Breast epithelium (tissue), 3 donors: Measurements from ENCODE around the gene HSP90AB1.

ENCODE experiments used
- CTCF ChIP-seq, 3 donors: fragments of 450-650 bp; IDR thresholded peaks; one replicate each; pipeline ENCODE4 v1.5.1; 2016 to 2017; ENCODE audit warnings: antibody characterized with exemption in 3 of 3, mild to moderate bottlenecking in 3 of 3, moderate library complexity in 3 of 3
- POLR2A ChIP-seq: fragments of 450-650 bp; IDR thresholded peaks from one replicate; pipeline ENCODE4 v1.6.1; 2016; ENCODE audit warnings: antibody characterized with exemption, mild to moderate bottlenecking, moderate library complexity
- POLR2AphosphoS5 ChIP-seq, 3 donors: sonication (generic); formaldehyde crosslinking; IDR thresholded peaks; one replicate each; pipeline ENCODE4 v1.6.1; 2017; ENCODE audit warnings: antibody characterized with exemption in 3 of 3

GRCh38 chr6:44246663-44247337, at the start of gene HSP90AB1:
- TF ChIP-seq CTCF (IDR thresholded peaks at IDR 0.05), result peak in 2 of 3 donors; percentile 3 to 30
- TF ChIP-seq POLR2A, result peak; percentile 98
- peak; percentile 100 for TF ChIP-seq POLR2AphosphoS5 (IDR thresholded peaks at IDR 0.05)
